Endothelial cell of umbilical vein (primary cell): Measurements from ENCODE around the gene PRAMEF5. TPM values are rescaled to one million over a fixed set of nuclear protein-coding genes. Genes with fewer than 3 reads are reported as not detected.
"Not testable (repeated sequence)": the region's sequence is repeated elsewhere in the genome, so short reads cannot be mapped to it uniquely, and the experiment has no call there.

Source experiments
- BruUV-seq: library from RNA; stranded (reverse); fragments of 400-500 nt; replicated peaks from 2 replicates; lab custom pipeline; 2021; lab: Mats Ljungman, UMichigan
- CTCF ChIA-PET: fragments of 300-600, 350-600 bp; sonication (Branson Sonifier 250); formaldehyde crosslinking; loops from one replicate; lab custom pipeline; 2021; ENCODE audit warnings: antibody characterized with exemption, inconsistent platforms; lab: Charles Lee
- POLR2A ChIA-PET: fragments of 300-600, 350-600 bp; sonication (Branson Sonifier 250); formaldehyde crosslinking; loops from one replicate; lab custom pipeline; 2021; ENCODE audit warnings: antibody characterized with exemption, inconsistent platforms; lab: Charles Lee
- DNase-seq: peaks from one replicate; pipeline ENCODE4 v3.0.0-alpha.2; 2011; ENCODE audit warnings: low read depth, low spot score
- FAIRE-seq: peaks from 2 replicates; lab custom pipeline; 2011; peaks lifted over from hg19 to GRCh38; lab: Jason Lieb, UNC
- H2AFZ ChIP-seq: 2 replicates; pipeline ENCODE4 v1.6.0; 2012; ENCODE audit warnings: low read depth, low read length, control low read depth, inconsistent platforms
- H3K27ac ChIP-seq: 2 replicates; pipeline ENCODE4 v1.5.1; 2011; ENCODE audit warnings: low read depth, mild to moderate bottlenecking, control low read depth, low read length, moderate library complexity; ENCODE audit not compliant: insufficient read depth
- H3K27me3 ChIP-seq, 2 experiments: 2 replicates each; pipeline versions ENCODE4 v1.6.0 to v1.6.1; 2011; ENCODE audit warnings: low read length in 2 of 2, mixed read lengths in 1 of 2; ENCODE audit not compliant: control insufficient read depth in 2 of 2, insufficient read depth in 2 of 2
- H3K36me3 ChIP-seq, 2 experiments: 2 replicates in 1 of 2; 3 replicates in 1 of 2; pipeline ENCODE4 v1.5.1; 2011; ENCODE audit warnings: low read length in 2 of 2, mild to moderate bottlenecking in 1 of 2, moderate library complexity in 1 of 2; ENCODE audit not compliant: control insufficient read depth in 2 of 2, insufficient read depth in 2 of 2; ENCODE audit errors: extremely low read depth in 1 of 2
- H3K4me1 ChIP-seq: 3 replicates; pipeline ENCODE4 v1.5.1; 2011; ENCODE audit warnings: mild to moderate bottlenecking, low read length; ENCODE audit not compliant: control insufficient read depth, insufficient read depth; ENCODE audit errors: extremely low read depth
- H3K4me2 ChIP-seq: 2 replicates; pipeline ENCODE4 v1.6.1; 2011; ENCODE audit warnings: low read length, control low read depth, mixed read lengths; ENCODE audit not compliant: insufficient read depth
- H3K4me3 ChIP-seq, 3 experiments: fragments of 200-600 bp in 1 of 3; sonication (generic), shearing (Covaris generic) in 1 of 3; replicated peaks in 1 of 3; 2 replicates each; pipeline ENCODE4 v1.5.1; 2011 to 2016; ENCODE audit warnings: control low read depth in 3 of 3, low read length in 3 of 3, mild to moderate bottlenecking in 2 of 3, inconsistent platforms in 1 of 3, low read depth in 1 of 3, moderate library complexity in 1 of 3; ENCODE audit not compliant: insufficient read depth in 1 of 3
- H3K79me2 ChIP-seq: 2 replicates; pipeline ENCODE4 v1.6.0; 2012; ENCODE audit warnings: low read length, inconsistent platforms; ENCODE audit not compliant: control insufficient read depth, insufficient read depth
- H3K9ac ChIP-seq: replicated peaks from 2 replicates; pipeline ENCODE3; 2011; ENCODE audit warnings: low read length, control low read depth; ENCODE audit not compliant: insufficient read depth; ENCODE audit errors: extremely low read depth
- H3K9me1 ChIP-seq: replicated peaks from 3 replicates; pipeline ENCODE4 v1.6.0; 2011; ENCODE audit warnings: mild to moderate bottlenecking, low read length; ENCODE audit not compliant: control insufficient read depth, insufficient read depth; ENCODE audit errors: extremely low read depth
- H3K9me3 ChIP-seq: replicated peaks from 2 replicates; pipeline ENCODE4 v1.5.1; 2012; ENCODE audit warnings: low read length, inconsistent platforms; ENCODE audit not compliant: control insufficient read depth, insufficient read depth
- H4K20me1 ChIP-seq: replicated peaks from 2 replicates; pipeline ENCODE3; 2011; ENCODE audit warnings: mild to moderate bottlenecking, low read length; ENCODE audit not compliant: control insufficient read depth, insufficient read depth; ENCODE audit errors: extremely low read depth
- dilution Hi-C: fragments of 300-500 bp; cut with MboI; formaldehyde crosslinking; loops from one replicate; pipeline ENCODE4 v1.15.0; 2019; ENCODE audit warnings: low sequenced_read_pairs; ENCODE audit not compliant: extremely low pct_ligation_motif_present
- intact Hi-C: fragments of 100-400 bp; cut with micrococcal nuclease; formaldehyde crosslinking; loops from one replicate; pipeline ENCODE4 v1.10.0; 2022
- polyA plus RNA-seq, 4 experiments: library from polyadenylated mRNA; depleted of rRNA in 3 of 4; stranded (reverse) in 3 of 4; unstranded in 1 of 4; fragments of >200 nt; gene quantifications; 2 replicates each; pipeline versions ENCODE4 v1.2.1 to v1.2.3, GENCODE V29; 2011 to 2012; ENCODE audit warnings: missing spikeins in 1 of 4
- total RNA-seq: library from RNA; stranded (reverse); gene quantifications from 2 replicates; pipeline ENCODE4 v1.2.3, GENCODE V29; 2021

PRAMEF5 gene
- total and polyA plus RNA-seq, 2 donors (not counting 3 experiments of a cell fraction or from before 2014, with no cell fraction given) = not detected

- H3K9ac ChIP-seq, H3K79me2 ChIP-seq, H3K9me3 ChIP-seq, POLR2A ChIA-PET, H3K27ac ChIP-seq, CTCF ChIA-PET, FAIRE-seq, H3K4me1 ChIP-seq, intact Hi-C loops, H3K4me3 ChIP-seq, H3K9me1 ChIP-seq, BruUV-seq, dilution Hi-C loops, H2AFZ ChIP-seq, DNase-seq, H3K36me3 ChIP-seq, H4K20me1 ChIP-seq, H3K4me2 ChIP-seq, H3K27me3 ChIP-seq: not testable (repeated sequence)
These were observed 31.0 kb downstream of the PRAMEF5 start, which contains the start of gene PRAMEF8 for GRCh38 chr1:13285037-13285436. PRAMEF8 (minus strand) TSS chr1:13285137; CDS start chr1:13284091, 1,046 bp downstream.

GRCh38 chr1:13289030-13289429 is 35.0 kb downstream of the PRAMEF5 start:
- H3K27ac ChIP-seq, intact Hi-C loops, BruUV-seq, H3K9me1 ChIP-seq, DNase-seq, H3K79me2 ChIP-seq, H4K20me1 ChIP-seq, H3K9me3 ChIP-seq, H3K4me3 ChIP-seq, FAIRE-seq, H3K36me3 ChIP-seq, dilution Hi-C loops, H3K9ac ChIP-seq, H3K27me3 ChIP-seq, POLR2A ChIA-PET, H2AFZ ChIP-seq, CTCF ChIA-PET, H3K4me1 ChIP-seq, H3K4me2 ChIP-seq: not testable (repeated sequence)

- H3K4me3 ChIP-seq, H3K79me2 ChIP-seq, intact Hi-C loops, CTCF ChIA-PET, H3K9me3 ChIP-seq, H2AFZ ChIP-seq, H3K4me1 ChIP-seq, H3K27me3 ChIP-seq, DNase-seq, dilution Hi-C loops, H3K27ac ChIP-seq, H3K9ac ChIP-seq, H3K4me2 ChIP-seq, H4K20me1 ChIP-seq, H3K9me1 ChIP-seq, POLR2A ChIA-PET, H3K36me3 ChIP-seq, BruUV-seq, FAIRE-seq: not testable (repeated sequence)
These were observed 43.4 kb downstream of the PRAMEF5 start for GRCh38 chr1:13297216-13297931.

GRCh38 chr1:13298699-13299098 is 44.7 kb downstream of the PRAMEF5 start:
- H3K79me2 ChIP-seq, H3K36me3 ChIP-seq, H3K4me3 ChIP-seq, H3K4me1 ChIP-seq, H3K9ac ChIP-seq, CTCF ChIA-PET, H3K27ac ChIP-seq, POLR2A ChIA-PET, dilution Hi-C loops, intact Hi-C loops, H3K4me2 ChIP-seq, BruUV-seq, H3K9me1 ChIP-seq, H3K27me3 ChIP-seq, DNase-seq, H2AFZ ChIP-seq, FAIRE-seq, H4K20me1 ChIP-seq, H3K9me3 ChIP-seq: not testable (repeated sequence)
